Measurements from ENCODE around the gene EFHD2.
A peak's percentile ranks its signal among the peaks of the same experiment; 100 is the strongest.
"Not testable (repeated sequence)": the region's sequence is repeated elsewhere in the genome, so short reads cannot be mapped to it uniquely, and the experiment has no call there.

EFHD2 gene

DNA sequence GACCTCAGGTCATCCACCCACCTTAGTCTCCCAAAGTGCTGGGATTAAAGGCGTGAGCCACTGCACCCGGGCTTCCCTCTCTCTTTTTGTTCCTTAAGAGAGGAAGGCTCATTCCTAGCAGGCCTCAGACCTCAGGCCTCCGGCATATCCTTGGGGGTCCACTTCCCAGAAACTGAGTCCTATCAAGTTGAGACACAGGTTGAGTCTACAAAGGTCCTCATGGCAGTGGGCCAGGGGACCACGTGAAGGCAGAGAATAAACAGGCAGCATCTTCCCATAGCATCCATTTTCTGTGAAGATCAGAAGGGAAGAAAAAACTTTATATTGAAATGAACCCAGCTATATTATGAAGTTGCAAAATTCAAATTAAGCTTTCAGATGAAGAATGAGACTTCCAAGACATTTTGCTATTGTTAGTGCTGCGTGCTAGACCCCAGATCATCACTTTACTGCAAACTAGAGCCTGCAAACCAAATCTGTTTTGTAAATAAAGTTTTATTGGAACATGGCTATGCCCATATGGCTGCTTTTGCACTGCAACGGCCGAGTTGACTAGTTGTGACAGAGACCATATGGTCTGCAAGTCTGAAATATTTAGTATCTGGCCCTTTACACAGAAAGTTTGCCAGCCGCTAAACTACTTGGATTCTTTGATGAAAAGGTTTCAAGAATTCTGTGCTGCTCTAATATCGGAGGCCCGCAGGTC lies 43.3 kb downstream of the EFHD2 start:
- no peak for DNase-seq (ENCODE audit: low read depth, low spot score)

DNA sequence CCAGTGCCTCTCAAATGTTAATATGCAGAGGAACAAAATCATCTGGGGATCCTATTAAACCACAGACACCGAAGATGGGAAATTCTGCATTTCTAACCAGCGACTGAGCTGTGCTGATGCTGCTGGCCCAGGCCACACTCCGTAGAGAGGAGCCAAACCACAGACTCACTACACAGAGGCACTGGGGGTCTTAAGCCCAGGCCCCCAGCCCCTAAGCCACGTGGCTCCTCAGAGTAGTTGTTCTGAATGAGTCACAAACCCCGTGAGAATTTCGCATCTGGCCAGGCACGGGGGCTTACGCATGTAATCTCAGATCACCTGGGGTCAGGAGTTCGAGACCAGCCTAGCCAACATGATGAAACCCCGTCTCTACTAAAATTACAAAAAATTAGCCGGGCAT lies 44.0 kb downstream of the EFHD2 start:
- DNase-seq (ENCODE audit: low read depth, low spot score): peak; percentile 41

DNA sequence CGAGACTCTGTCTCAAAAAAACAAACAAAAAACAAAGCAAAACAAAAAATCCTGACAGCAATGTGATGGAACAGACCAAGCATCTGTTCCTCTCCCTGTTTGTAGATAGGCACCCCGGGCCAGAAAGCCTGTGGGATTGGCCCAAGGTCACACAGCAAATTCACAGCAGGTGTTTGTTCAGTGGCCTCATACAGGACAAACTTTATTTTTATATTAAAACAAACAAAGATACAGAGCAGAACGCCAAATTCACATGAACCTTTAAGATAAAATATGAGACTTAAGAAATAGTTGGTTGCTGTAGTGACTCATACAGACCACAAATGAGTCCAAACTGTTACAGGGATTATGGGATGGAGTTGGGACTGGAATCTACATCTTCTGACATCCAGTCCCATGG lies 44.6 kb downstream of the EFHD2 start:
- DNase-seq (ENCODE audit: low read depth, low spot score): no peak

DNA sequence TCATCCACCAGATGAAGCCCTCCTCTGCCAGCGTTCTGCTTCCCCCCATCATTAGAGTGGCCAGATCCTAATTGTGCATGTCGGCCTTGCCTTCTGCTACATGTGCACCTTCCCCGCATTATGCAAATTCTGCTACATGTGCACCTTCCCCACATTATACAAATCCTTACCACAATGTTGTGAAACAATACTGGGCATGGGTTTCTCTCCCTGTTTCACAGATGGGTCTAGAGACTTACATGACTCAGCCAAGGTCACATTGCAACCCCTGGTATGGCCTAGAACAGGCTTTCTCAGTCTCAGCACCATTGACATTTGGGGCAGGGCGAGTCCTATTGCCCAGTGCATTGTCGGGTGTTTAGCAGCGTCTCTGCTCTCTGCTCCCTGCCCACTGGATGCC lies 45.8 kb downstream of the EFHD2 start:
- no peak for DNase-seq (ENCODE audit: low read depth, low spot score)

DNA sequence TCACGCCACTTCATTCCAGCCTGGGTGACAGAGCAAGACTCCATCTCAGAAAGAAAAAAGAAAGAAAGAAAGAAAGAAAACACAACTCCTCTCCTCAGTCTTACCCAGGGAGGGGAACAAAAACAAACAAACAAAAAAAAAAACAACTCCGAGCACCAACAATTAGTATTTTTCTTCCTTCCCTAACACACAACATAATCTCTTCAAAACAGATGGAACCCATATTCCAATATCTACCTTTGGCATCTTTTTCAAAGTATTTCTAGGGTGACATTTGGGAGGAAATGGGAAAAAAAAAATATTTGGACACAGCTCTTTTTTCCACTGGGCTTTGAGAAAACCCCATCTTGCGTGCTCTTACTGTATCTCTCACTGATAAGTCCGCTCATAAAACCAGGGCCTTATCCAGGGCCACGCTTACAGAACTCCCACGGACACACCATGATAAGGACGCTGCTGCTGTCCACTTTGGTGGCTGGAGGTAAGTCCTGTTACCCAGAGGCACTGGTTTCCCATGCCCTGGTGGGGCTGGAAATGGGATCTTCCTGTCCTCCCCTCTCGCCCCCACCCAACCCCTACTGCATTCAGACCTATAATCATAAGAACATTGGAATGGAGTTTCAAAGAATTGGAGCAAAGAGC lies 46.7 kb downstream of the EFHD2 start, which contains the start of gene CELA2A:
Gene CELA2A (plus strand): TSS at position 420 of the 642 bp plus-strand sequence. CDS start 22 bp downstream, at position 442.
- DNase-seq (ENCODE audit: low read depth, low spot score): no peak

DNA sequence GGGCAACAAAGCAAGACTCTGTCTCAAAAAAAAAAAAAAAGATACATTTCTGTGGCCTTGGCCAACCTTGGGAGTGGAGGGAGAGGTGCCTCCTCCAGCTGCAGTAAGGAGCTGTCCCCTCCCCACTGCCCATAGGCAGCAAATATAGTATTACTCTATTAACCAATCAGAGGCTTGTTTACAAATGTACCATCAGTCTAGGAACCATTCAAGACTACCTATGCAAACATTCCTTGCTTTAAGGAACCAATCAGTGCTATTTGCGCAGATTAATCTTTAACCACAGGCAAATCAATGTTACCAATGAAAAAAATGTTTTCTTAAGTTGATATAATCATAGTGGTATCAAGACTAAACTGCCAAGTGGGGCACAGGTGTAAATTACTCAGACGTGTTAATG lies 47.9 kb downstream of the EFHD2 start:
- no peak for DNase-seq (ENCODE audit: low read depth, low spot score)

DNA sequence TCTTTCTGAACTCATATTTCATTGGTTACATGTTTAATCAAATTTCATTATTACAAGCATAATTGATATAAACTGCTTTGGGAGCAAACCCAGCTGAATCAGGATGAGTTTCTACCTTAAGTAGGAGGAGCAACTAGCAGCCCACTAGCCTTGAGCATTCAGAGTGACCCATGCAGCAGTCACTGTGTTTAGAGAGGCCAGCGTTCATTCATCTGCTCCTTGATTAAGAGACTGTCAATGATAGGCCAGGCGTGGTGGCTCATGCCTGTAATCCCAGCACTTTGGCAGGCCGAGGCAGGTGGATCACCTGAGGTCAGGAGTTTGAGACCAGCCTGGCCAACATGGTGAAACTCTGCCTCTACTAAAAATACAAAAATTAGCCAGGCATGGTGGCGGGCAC lies 48.7 kb downstream of the EFHD2 start:
- DNase-seq (ENCODE audit: low read depth, low spot score): not testable (repeated sequence)

DNA sequence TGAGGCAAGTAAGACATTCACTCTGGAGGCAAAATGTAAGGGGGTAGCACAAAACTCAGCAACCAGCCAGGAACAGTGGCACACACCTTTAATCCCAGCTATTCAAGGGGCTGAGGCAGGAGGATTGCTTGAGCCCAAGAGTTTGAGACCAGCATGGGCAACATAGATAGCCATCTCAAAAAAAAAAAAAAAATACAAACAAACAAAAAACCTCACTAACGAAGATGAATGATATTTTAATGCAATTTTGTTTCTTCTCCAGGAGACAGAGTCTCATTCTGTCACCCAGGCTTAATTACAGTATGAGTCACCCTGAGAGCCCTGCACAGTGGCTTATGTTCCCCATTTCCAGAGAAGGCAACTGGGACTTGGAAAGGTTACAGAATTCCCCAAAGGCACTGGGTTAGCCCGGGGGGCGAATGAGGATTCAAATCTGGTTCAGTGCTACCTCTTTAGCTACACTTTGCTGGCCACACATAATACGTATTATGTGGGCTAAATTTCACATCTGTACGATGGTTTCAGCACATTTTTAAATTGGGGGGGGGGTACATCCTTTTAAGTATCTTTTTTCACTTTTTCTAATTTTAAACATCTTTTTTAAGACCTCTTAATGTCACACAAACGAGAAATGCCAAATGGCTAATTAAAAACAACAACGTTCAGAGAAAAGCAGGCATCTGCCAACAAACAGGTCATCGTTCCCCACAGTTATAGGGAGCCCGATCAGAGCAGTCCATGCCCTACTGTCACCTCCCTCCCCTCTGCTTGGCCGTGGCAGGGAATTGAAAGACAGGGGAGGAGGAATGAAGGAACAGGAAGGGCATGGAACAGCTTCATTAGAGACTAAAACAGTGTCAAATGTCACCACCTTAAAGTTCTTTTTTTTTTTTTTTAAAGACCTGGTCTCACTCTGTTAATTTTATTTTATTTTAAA lies 50.4 kb downstream of the EFHD2 start:
- no peak for DNase-seq (ENCODE audit: low read depth, low spot score)

DNA sequence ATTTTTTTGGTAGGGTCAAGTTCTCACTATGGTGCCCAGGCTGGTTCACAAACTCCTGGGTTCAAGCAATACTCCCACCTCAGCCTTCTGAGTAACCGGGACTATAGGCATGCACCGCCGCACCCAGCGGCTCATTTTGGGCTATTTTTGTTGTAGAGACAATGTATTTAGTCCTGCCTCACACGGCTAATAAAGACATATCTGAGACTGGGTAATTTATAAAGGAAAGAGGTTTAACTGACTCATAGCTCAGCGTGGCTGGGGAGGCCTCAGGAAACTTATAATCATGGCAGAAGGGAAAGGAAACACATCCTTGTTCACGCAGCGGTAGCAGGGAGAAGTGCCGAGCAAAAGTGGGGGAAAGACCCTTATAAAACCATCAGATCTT lies 51.0 kb downstream of the EFHD2 start:
- no peak for DNase-seq (ENCODE audit: low read depth, low spot score)

DNA sequence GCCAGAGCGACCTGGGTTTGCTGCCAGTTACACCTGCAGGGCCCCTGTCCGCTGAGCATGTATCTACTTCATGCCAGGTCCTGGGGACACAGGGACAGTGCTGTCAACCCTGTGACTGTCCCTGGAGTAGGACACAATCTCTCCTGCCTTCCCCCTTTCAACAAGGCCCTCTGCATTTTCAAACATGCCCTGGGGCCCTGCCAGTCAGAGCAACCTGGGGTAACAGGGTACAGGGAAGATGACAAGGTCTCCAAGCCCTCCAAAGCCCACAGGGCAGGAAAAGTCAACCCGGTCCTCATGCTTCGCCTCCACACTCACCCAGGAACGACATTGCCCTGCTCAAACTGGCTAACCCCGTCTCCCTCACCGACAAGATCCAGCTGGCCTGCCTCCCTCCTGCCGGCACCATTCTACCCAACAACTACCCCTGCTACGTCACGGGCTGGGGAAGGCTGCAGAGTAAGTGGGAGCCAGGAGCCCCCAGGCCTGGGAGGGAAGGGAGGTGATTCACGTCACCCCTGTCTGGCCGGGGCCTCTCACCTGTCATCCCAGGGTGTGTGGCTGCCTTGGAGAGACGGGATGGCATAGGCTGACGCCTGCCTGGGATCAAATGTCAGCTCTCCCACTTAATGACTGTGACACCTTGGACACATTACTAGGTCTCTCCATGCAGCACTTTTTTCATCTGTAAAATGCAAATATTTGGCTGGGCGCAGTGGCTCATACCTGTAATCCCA lies 53.5 kb downstream of the EFHD2 start:
- DNase-seq (ENCODE audit: low read depth, low spot score): not testable (repeated sequence)

DNA sequence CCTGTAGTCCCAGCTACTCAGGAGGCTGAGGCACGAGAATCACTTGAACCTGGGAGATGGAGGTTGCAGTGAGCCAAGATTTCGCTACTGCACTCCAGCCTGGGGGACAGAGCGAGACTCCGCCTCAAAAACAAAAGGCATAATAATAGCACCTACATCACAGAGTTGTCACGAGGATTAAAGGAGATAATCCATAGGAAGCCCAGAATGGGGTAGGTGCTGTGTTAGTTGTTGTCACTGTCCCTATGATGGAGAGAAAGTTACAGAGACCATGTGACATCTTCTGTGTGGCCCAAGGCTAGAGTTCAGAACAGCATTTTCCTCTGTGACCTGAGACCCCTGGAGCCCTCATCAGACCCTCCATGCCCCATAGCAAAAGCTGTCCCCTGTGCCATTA lies 54.2 kb downstream of the EFHD2 start:
- DNase-seq (ENCODE audit: low read depth, low spot score): not testable (repeated sequence)

DNA sequence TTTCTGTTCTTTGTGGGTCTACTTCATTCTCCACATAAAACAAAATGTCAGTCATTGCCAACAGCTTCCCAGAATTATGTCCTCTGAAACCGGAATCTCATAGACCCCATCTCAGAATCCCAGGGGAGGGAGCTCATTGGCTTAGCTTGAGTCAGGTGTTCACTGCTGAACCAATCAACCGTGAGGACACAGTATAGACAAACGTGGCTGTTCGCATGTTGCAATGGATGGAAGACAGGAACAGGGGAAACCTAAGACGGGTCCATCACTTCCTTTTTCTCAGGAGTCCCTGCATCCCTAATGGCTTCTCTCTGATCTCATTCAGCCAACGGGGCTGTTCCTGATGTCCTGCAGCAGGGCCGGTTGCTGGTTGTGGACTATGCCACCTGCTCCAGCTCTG lies 56.0 kb downstream of the EFHD2 start:
- DNase-seq (ENCODE audit: low read depth, low spot score): no peak

DNA sequence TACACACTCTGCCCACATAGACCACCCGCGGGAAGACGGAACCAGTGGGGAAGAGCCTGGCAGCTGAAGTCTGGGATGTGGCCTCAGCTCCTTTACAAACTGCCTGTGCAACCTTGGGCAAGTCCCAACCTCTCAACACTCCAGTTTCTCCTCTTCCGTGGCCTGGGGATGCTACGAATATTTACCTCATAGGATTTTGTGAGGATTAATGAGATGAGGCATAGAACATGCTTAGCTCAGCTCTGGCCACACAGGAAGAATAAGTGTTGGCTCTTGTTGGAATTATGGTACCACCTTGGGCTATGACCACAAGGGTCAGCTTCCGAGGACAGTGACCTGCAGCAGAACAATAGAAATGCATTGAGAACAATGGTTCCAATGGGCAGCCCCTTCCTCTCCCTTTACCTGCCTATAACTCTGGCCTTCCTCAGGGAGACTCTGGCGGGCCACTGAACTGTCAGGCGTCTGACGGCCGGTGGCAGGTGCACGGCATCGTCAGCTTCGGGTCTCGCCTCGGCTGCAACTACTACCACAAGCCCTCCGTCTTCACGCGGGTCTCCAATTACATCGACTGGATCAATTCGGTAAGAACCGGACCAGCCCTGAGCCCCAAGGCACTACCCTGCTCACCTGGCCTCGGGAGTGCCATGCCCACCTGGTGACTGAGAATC lies 57.4 kb downstream of the EFHD2 start:
- DNase-seq (ENCODE audit: low read depth, low spot score): not testable (repeated sequence)

DNA sequence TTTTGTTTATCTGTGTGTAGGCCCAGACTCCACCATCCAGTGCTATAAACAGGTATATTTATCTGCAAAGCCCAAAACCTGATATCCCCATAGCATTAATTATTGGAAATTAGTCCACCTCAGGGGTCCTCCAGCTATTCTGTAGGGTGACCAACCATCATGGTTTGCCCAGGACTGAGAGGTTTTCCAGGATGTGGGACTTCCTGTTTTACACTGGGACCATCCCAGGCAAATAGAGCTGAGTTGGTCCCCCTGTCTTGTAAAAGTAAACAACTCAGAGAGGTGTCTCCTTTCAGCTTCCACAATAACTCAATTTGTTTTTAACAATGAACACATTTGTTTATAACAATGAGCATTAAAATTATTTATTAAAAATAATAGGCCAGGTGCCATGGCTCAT lies 58.5 kb downstream of the EFHD2 start:
- no peak for DNase-seq (ENCODE audit: low read depth, low spot score)

DNA sequence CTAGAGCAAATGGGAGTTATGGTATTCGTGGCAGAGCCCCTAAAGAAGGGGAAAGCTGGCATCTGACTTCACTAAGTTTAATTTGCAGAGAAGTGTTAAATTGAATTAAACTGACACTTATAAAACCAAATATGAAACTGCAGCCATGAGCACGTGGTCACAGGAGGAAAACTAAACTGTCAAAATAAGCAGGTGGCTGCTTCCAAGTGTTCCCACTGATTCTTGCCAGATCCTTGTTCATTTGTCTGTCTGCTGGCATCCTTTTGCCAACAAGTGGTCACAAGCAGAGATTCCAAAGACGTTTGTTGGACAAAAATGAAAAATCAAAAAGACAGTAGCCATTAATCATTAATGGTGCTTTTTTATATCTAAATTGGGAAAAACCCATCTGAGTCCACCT lies 59.7 kb downstream of the EFHD2 start:
- no peak for DNase-seq (ENCODE audit: low read depth, low spot score)

DNA sequence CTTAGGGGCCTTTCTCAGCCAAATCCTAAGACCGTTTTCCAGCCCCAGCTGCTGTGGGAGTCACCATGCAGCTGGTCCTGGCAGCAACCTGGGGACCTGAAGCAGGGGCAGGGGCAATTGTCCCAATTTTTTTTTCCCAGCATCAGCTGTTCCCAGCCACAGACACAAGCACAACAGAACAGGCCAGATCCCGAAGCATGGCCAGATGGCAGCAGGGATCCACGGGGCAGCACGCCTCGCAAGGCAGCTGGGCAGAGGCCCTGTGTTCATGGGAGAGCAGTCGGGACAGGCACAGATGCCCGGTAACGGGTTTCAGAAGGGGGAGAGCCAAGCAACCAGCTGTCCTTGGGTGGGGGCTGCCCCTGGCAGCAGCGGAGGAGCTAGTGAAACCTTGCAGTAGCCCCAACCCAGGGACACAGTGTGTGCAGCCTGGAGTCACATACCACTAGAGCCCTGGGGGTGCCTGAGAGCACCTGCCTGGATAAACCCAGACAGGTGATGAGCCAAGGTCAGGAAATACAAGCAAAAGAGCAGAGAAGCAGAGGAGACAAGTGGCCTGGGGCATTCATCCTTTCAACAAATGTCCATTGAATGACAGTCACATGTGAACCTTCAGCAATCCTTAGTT lies 60.2 kb downstream of the EFHD2 start:
- DNase-seq (ENCODE audit: low read depth, low spot score): not testable (repeated sequence)

DNA sequence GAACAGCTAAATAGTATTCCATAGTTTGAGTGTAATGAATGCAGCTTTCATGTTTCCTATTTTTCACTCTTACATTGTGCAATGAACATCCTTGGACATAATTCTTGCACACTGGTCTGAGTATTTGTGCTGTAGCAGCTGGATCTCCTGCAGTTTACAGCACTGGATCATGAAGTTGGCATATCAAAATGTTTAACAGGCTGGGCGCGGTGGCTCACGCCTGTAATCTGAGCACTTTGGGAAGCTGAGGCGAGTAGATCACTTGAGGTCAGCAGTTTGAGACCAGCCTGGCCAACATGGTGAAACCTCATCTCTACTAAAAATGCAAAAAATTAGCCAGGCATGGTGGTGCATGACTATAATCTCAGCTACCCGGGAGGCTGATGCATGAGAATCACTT lies 61.4 kb downstream of the EFHD2 start:
- DNase-seq (ENCODE audit: low read depth, low spot score): not testable (repeated sequence)

DNA sequence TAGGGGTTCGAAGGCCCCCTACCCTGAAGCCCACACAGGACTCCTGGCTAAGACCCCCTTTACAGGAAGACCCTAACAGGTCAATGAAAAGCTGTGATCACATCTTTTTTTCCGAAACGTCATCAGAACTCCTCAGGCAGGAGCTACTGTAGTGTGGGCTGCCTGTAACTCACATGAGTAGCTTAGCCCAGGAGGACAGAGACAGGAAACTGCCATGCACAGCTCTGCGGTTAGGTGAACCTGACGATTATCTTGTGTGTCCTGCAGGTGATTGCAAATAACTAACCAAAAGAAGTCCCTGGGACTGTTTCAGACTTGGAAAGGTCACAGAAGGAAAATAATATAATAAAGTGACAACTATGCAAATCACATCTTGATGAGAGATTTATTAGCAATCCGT lies 62.0 kb downstream of the EFHD2 start:
- not testable (repeated sequence) for DNase-seq (ENCODE audit: low read depth, low spot score)

DNA sequence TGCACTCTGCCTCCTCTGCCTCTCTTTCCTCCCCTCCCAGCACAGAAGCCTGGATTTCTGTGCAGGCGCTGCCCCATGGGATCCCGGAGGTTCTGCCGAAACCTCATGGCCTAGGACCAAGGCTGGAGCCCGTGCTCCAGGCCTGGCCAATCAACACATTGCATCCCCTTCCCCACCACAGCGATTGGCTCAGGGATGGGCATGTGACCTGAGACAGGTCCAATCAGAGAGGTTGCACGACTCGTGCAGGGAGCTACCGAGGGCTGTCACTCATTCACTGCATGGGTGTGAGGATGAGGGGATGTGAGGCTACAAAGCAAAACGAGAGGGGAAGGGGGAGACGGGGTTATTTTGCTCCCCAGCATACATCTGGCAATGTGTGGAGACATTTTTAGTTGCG lies 62.9 kb downstream of the EFHD2 start:
- DNase-seq (ENCODE audit: low read depth, low spot score): no peak

DNA sequence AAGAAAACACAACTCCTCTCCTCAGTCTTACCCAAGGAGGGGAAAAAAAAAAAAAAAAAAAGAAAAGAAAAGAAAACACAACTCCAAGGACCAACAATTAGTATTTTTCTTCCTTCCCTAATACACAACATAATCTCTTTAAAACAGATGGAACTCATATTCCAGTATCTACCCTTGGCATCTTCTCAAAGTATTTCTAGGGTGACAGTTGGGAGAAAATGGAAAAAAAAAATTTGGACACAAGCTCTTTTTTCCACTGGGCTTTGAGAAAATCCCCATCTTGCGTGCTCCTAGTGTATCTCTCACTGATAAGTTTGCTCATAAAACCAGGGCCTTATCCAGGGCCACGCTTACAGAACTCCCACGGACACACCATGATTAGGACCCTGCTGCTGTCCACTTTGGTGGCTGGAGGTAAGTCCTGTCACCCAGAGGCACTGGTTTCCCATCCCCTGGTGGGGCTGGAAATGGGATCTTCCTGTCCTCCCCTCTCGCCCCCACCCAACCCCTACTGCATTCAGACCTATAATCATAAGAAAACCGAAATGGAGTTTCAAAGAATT lies 66.1 kb downstream of the EFHD2 start, which contains the start of gene CELA2B:
Gene CELA2B (plus strand): TSS at position 353 of the 563 bp plus-strand sequence. CDS start 22 bp downstream, at position 375.
- DNase-seq (ENCODE audit: low read depth, low spot score): no peak

Data from ELF-1 (cell line).